PC-9 (cell line): ENCODE measurements around the gene RHBDD3. TPM values are rescaled to one million over a fixed set of nuclear protein-coding genes. Genes with fewer than 3 reads are reported as not detected.

Experiments
- BruUV-seq: library from RNA; stranded (reverse); fragments of 400-500 nt; replicated peaks from 2 replicates; lab custom pipeline; 2021; lab: Mats Ljungman, UMichigan
- CTCF ChIA-PET: fragments of 300-600 bp; sonication (Branson Sonifier 250); formaldehyde crosslinking; loops from one replicate; lab custom pipeline; 2022; ENCODE audit warnings: antibody characterized with exemption; lab: Charles Lee
- POLR2A ChIA-PET: fragments of 300-600 bp; sonication (Branson Sonifier 250); formaldehyde crosslinking; loops from one replicate; lab custom pipeline; 2022; ENCODE audit warnings: antibody characterized with exemption; ENCODE audit not compliant: unreplicated experiment; lab: Charles Lee
- DNase-seq, 2 experiments: peaks; one replicate each; pipeline versions ENCODE4 v3.0.0 to v3.0.0-alpha.2; 2015 to 2022; ENCODE audit warnings: mixed read lengths in 1 of 2
- H2AFZ ChIP-seq: fragments of 200-600 bp; sonication (generic); 2 replicates; pipeline ENCODE4 v1.8.1; 2017; ENCODE audit warnings: antibody characterized with exemption
- H3F3A ChIP-seq: fragments of 200-600 bp; sonication (generic); 2 replicates; pipeline ENCODE4 v1.8.1; 2017; ENCODE audit warnings: antibody characterized with exemption, mild to moderate bottlenecking, low read depth; ENCODE audit not compliant: insufficient read depth
- H3K27ac ChIP-seq: fragments of 200-600 bp; sonication (generic); 2 replicates; pipeline ENCODE4 v1.6.1; 2016; ENCODE audit warnings: mixed run types
- H3K27me3 ChIP-seq: fragments of 200-600 bp; sonication (generic); 2 replicates; pipeline ENCODE4 v1.6.1; 2016; ENCODE audit warnings: low read depth, mixed run types; ENCODE audit not compliant: insufficient read depth
- H3K36me3 ChIP-seq: fragments of 200-600 bp; sonication (generic); 2 replicates; pipeline ENCODE4 v1.6.1; 2016; ENCODE audit warnings: low read depth, mixed run types
- H3K4me1 ChIP-seq: fragments of 200-600 bp; sonication (generic); replicated peaks from 2 replicates; pipeline ENCODE4 v1.6.1; 2016; ENCODE audit warnings: mixed run types; ENCODE audit not compliant: insufficient read depth
- H3K4me2 ChIP-seq: fragments of 200-600 bp; sonication (generic); 2 replicates; pipeline ENCODE4 v1.6.1; 2017; ENCODE audit warnings: mixed run types
- H3K4me3 ChIP-seq: fragments of 200-600 bp; sonication (generic); 2 replicates; pipeline ENCODE4 v1.6.1; 2016; ENCODE audit warnings: mixed run types
- H3K79me2 ChIP-seq: fragments of 200-600 bp; sonication (generic); 2 replicates; pipeline ENCODE4 v1.6.1; 2017; ENCODE audit warnings: low read depth, mixed run types
- H3K9me2 ChIP-seq: fragments of 200-600 bp; sonication (generic); 2 replicates; pipeline ENCODE4 v1.8.1; 2017; ENCODE audit warnings: mild to moderate bottlenecking; ENCODE audit not compliant: insufficient read depth
- H3K9me3 ChIP-seq: fragments of 200-600 bp; sonication (generic); 2 replicates; pipeline ENCODE4 v1.8.1; 2016; ENCODE audit warnings: low read depth; ENCODE audit not compliant: insufficient read depth
- H4K20me1 ChIP-seq: fragments of 200-600 bp; sonication (generic); 2 replicates; pipeline ENCODE4 v1.8.1; 2017; ENCODE audit not compliant: insufficient read depth
- EZH2 ChIP-seq: fragments of 200-600 bp; sonication (generic); IDR thresholded peaks from 2 replicates; pipeline ENCODE4 v1.8.0; 2017; ENCODE audit warnings: antibody characterized with exemption, low read depth
- intact Hi-C: fragments of 100-400 bp; cut with micrococcal nuclease; formaldehyde crosslinking; loops from one replicate; pipeline ENCODE4 v1.10.0; 2022; ENCODE audit not compliant: unreplicated experiment
- total RNA-seq: library from RNA; stranded (reverse); gene quantifications from 2 replicates; pipeline ENCODE4 v1.2.3, GENCODE V29; 2021
- TF ChIP-seq, protein P1 (sequence below): fragments of 200-600 bp; sonication (generic); conservative IDR thresholded peaks from 2 replicates; pipeline ENCODE4 v1.6.1; 2017; ENCODE audit warnings: mixed run types, antibody characterized with exemption, mild to moderate bottlenecking, moderate library complexity

RHBDD3 gene
- total RNA-seq, 1 experiment from 2014 or later, result 17.6 TPM

GRCh38 chr22:29269731-29270474, 2.1 kb upstream of the RHBDD3 start:
- H3K27ac ChIP-seq, result peak overlapping the region; percentile 94
- intact Hi-C loops, result no loop called here
- POLR2A ChIA-PET, result interaction anchor here (0.5 kb wide), 1 partner anchor 1578 kb away, joined by 3 read pairs; no protein-coding TSS in a partner anchor

GRCh38 chr22:29269230-29269604, 1.4 kb upstream of the RHBDD3 start:
- intact Hi-C loops, result no loop called here
- Histone ChIP-seq H3K9me2 (no peaks in the 10 kb centered on the region), H3K4me3 (peak overlapping the region; percentile 88), H3K27ac (peak overlapping the region; percentile 94), H3K4me1 (peaks cover 32% of the 10 kb centered on the region), H3K36me3 (peaks cover 53% of the 10 kb centered on the region), H3K79me2 (peaks cover 82% of the 10 kb centered on the region), H3K4me2 (peak overlapping the region; percentile 99), H4K20me1 (peaks cover 54% of the 10 kb centered on the region), H3F3A (peaks cover 33% of the 10 kb centered on the region), H3K27me3 (no peaks in the 10 kb centered on the region), H2AFZ (no peak overlapping the region), H3K9me3 (no peaks in the 10 kb centered on the region)
- ChIA-PET POLR2A (no interaction called here), CTCF (no interaction called here)
- no peak for DNase-seq
- no peak for TF ChIP-seq EZH2
- TF ChIP-seq, protein P1, sequence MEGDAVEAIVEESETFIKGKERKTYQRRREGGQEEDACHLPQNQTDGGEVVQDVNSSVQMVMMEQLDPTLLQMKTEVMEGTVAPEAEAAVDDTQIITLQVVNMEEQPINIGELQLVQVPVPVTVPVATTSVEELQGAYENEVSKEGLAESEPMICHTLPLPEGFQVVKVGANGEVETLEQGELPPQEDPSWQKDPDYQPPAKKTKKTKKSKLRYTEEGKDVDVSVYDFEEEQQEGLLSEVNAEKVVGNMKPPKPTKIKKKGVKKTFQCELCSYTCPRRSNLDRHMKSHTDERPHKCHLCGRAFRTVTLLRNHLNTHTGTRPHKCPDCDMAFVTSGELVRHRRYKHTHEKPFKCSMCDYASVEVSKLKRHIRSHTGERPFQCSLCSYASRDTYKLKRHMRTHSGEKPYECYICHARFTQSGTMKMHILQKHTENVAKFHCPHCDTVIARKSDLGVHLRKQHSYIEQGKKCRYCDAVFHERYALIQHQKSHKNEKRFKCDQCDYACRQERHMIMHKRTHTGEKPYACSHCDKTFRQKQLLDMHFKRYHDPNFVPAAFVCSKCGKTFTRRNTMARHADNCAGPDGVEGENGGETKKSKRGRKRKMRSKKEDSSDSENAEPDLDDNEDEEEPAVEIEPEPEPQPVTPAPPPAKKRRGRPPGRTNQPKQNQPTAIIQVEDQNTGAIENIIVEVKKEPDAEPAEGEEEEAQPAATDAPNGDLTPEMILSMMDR, result no peak
- TSS peak; percentile 40 for BruUV-seq

More at GRCh38 chr22:29269731-29270474, 2.1 kb upstream of the RHBDD3 start:
- CTCF ChIA-PET, result no interaction called here
- Histone ChIP-seq H3K9me3 (no peaks in the 10 kb centered on the region), H3K9me2 (no peaks in the 10 kb centered on the region), H3K79me2 (peaks cover 88% of the 10 kb centered on the region), H3K36me3 (peaks cover 58% of the 10 kb centered on the region), H2AFZ (no peak overlapping the region), H4K20me1 (peaks cover 61% of the 10 kb centered on the region), H3K27me3 (no peaks in the 10 kb centered on the region), H3K4me3 (peak overlapping the region; percentile 88), H3K4me2 (peak overlapping the region; percentile 99), H3F3A (peaks cover 40% of the 10 kb centered on the region), H3K4me1 (peaks cover 32% of the 10 kb centered on the region)
- no peak for DNase-seq
- TF ChIP-seq, protein P1, result no peak
- TF ChIP-seq EZH2, result no peak
- no TSS peak for BruUV-seq

- H2AFZ ChIP-seq, result peak overlapping the region; percentile 82; the same call in 1 of the 2 replicates
- H4K20me1 ChIP-seq, result peaks cover 49% of the 10 kb centered on the region
- intact Hi-C loops, result no loop called here
- peak; percentile 32 to 51 for DNase-seq
- peak overlapping the region; percentile 94 for H3K27ac ChIP-seq
- no peaks in the 10 kb centered on the region for H3K9me2 ChIP-seq
- ChIA-PET CTCF (no interaction called here), POLR2A (interaction anchor here (0.6 to 0.7 kb wide), 2 partner anchors 366 to 440 kb away, joined by 3 to 4 read pairs; no protein-coding TSS in a partner anchor)
- no peaks in the 10 kb centered on the region for H3K27me3 ChIP-seq
- peak overlapping the region; percentile 99 for H3K4me2 ChIP-seq
- peak overlapping the region; percentile 88 for H3K4me3 ChIP-seq
- peaks cover 28% of the 10 kb centered on the region for H3F3A ChIP-seq
- TF ChIP-seq, protein P1, result no peak
- TF ChIP-seq EZH2, result no peak
- H3K79me2 ChIP-seq, result peaks cover 76% of the 10 kb centered on the region
- H3K9me3 ChIP-seq, result no peaks in the 10 kb centered on the region
- peaks cover 32% of the 10 kb centered on the region for H3K4me1 ChIP-seq
- H3K36me3 ChIP-seq, result peaks cover 48% of the 10 kb centered on the region
- no TSS peak for BruUV-seq
These were observed 889 bp upstream of the RHBDD3 start for GRCh38 chr22:29268511-29269229.
